Stimulated activated CD4-positive, alpha-beta T cell treated with anti-CD3 and anti-CD28 coated beads, Interleukin-1b, Interleukin-23, amount 100 ng/mL, for 24 hours (primary cell): ENCODE measurements around the gene CFAP221.

Experiments used
- DNase-seq, 4 experiments: peaks; one replicate each; pipeline ENCODE4 v3.0.0-alpha.2; 2020; ENCODE audit warnings: low read depth in 4 of 4, low spot score in 1 of 4

CFAP221 gene

GRCh38 chr2:119544075-119544938 is at the start of gene CFAP221:
CFAP221 (plus strand) TSS chr2:119544449; CDS start chr2:119546132, 1,683 bp downstream.
- peak in 3 of 4 experiments; percentile 20 to 52 (median 39) for DNase-seq

- DNase-seq = no peak
Measured at GRCh38 chr2:119495948-119496347, 48.3 kb upstream of the CFAP221 start.

GRCh38 chr2:119496682-119497081 is 47.6 kb upstream of the CFAP221 start:
- no peak for DNase-seq

DNA sequence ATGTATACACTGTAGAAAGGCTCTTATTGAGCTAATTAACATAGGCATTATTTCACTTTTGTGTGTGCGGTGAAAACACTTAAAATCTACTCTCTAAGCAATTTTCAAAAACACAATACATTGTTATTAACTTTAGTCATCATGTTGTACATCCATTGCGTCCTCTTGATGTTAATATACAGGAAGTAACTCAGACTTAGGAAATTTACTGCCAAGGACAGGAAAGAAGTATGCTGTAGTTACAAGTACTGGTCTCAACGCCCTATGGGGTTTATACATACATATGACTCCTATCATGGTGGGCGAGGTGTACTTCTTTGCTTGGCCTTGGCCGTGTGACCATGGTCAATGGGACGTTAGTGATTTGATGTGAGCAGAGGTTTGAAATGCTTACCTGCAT is 35.5 kb upstream of the CFAP221 start:
- no peak for DNase-seq

DNA sequence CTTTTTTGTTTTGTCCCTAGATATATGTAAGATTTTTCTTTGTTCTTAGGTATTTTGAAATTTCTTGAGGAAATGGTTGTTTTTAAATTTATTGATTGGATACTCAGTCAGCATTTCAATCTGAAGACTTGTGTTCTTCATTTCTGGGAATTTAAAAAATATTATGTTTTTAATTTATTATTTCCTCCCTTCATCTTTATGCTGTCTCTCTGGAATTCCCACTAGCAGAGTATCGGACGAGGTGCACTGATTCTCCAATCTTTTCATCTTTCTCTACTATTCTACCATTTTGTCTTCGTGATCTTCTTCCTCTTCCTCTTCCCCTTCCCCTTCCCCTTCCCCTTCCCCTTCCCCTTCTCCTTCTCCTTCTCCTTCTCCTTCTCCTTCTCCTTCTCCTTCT is 32.3 kb upstream of the CFAP221 start:
- DNase-seq = no peak

- DNase-seq = no peak
Measured at GRCh38 chr2:119512946-119513345, 31.3 kb upstream of the CFAP221 start.

DNA sequence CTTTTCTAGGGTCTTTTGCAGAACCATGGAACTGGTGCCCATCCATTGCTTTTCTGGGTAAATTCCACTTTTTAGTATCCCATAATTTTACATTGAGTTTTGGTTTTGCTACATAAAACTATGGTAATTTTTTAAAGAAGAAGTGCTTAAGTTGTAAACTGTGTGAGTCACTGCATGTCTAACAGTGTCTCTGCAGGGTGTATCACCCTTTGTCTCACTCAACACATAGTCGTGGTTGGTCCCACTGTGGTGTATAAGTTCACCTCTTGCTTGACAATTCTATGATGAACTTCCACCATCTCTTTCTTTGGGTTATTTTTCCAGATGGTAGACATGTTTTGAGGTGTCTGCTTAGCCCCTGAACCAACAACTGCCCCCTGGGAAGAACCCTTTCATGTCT is 30.4 kb upstream of the CFAP221 start:
- DNase-seq = no peak

GRCh38 chr2:119516121-119516520 is 28.1 kb upstream of the CFAP221 start:
- no peak for DNase-seq

DNA sequence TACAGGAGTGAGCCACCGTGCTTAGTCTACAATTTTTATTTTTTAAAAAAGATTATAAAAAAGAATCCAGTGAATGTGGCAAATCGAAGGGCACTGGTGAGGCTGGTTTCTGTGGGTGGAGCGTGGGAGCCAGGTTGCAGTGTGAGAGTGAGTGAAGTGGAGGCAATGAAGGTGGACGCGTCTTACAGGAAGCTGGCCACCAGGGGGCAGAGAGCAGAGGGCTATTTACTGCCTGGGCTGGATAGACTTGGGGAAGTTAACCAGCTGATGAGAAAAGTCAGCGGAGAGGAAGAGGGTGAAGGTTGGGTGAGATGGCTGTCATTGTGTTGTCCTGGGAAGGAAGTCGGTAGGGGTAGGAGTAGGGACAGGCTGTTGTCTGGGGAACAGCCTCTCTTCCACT is 26.8 kb upstream of the CFAP221 start:
- peak in 2 of 4 experiments; percentile 15 to 31 for DNase-seq

DNA sequence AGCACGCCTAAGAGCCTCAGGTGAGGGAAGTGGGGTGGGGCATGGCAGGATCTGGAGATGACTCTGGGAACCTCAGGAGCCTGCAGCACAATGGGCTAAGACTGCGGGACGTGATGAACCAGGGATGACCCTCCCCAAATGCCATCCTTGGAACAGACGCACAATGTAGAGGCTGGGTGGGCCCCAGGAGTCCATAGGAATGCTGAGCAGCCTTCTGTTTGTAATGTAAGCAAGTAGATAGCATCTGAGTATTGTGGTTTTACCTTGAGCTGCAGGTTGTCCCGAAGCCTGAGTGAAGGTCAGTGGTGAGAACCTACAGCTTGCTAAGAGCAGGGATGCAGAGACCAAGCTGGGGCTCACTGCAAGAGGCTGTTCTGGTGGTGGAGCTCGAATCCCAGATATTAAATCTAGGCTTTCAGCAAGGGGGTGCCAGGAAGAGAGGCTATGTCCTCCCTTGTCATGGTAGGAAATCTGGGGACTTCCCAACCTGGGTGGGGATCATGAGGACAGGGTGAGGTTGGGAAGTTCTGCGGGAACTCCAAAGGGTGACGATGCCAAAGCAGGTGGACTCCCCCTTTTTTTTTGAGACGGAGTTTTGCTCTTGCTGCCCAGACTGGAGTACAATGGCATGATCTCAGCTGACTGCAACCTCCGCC is 25.7 kb upstream of the CFAP221 start:
- no peak for DNase-seq

- no peak for DNase-seq
Measured at GRCh38 chr2:119519057-119519408, 25.2 kb upstream of the CFAP221 start.

GRCh38 chr2:119520696-119521432 is 23.4 kb upstream of the CFAP221 start:
- no peak for DNase-seq

DNA sequence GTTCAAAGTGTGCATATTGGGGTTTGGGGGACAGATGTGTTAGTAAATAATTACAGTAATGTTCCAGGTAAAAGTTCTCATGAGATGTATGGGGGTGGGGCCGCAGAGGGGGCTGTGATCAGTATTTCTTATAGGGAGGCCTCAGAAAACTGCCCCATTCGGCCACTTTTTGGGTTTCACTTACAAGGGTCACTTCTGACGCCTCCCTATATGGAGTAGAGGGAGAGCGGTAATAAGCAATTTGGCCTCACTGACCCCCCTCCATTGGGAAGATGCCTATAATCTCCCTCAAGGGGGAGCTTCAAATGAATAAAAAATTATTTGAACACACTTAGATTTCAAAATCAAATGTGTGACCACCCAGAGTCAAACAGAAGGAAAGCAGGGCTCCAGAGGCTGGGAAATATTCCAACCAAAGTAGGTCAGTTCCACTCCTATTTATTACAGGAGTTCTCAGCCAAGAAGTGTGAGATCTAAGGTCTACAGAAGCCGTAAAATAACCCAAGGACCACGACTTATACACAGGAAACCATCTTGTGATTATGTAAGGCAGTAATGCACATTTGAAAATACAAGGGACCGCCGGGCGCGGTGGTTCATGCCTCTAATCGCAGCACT is 22.7 kb upstream of the CFAP221 start:
- no peak for DNase-seq

GRCh38 chr2:119522671-119523070 is 21.6 kb upstream of the CFAP221 start:
- DNase-seq = no peak

- DNase-seq = no peak
Measured at GRCh38 chr2:119523383-119523951, 20.8 kb upstream of the CFAP221 start.

- DNase-seq = no peak
Measured at GRCh38 chr2:119523952-119524694, 20.1 kb upstream of the CFAP221 start, which contains the start of gene SCTR. SCTR (minus strand) TSS chr2:119524483; CDS start chr2:119524226, 257 bp downstream.

- no peak for DNase-seq
Measured at GRCh38 chr2:119525614-119526013, 18.6 kb upstream of the CFAP221 start.

DNA sequence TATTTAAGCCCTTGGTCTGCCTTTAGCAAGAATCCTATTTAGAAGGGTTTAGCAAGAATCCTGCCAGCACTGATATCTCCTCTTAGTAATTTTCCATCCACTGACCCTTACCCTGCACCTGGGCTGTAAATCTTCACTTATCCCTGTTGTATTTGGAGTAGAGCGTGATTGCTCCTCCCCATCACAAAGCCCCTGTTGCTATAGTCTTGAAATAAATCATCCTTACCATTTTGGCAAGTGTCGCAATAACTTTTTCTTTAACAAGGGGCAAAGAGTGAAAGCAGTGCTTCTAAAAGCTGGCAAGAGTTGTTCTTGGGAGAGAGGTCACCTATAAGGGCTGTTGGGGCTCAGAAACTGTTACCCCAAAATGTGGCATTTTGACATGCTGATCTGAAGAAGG is 16.2 kb upstream of the CFAP221 start:
- no peak for DNase-seq

DNA sequence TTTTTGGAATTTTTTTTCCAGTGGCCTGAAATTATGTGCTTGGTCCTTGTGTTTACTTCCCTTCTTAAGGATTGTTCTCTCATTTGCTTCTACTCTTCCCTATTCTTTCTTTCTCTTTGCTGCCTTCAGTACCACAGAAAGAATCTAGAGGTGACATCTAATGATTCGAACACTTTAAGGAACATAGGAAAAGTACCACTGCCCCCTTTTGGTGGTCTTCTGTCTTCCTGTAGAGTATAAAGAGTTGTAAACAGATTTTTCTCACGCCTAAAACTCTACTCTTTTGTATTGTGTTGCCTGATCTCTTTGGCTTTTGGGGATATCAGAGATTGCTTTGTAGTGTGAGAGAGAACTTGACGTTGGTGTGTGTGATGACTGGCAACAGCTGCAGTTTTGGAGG is 13.0 kb upstream of the CFAP221 start:
- DNase-seq = no peak

DNA sequence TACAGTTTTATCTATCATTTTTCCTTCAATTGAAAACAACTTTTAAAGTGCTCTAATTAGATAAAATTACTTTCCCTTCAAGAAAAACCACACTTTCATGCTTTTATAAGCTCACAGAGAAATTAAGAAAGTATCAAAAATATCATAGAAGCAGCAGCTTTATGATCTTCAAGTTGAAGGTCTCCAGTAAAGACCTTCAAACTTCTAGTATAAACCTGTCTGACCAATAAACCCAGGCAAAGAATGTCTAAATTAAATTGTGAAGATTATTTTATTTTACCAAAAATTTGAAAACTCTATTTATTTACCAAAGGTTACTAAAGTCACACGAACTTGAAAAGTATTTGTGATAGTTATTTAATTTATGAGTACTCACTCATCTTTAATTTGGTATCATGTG is 10.7 kb upstream of the CFAP221 start:
- no peak for DNase-seq
